Spleen (tissue), 11 donors: Measurements from ENCODE around the gene DENND6B. TPM values are rescaled to one million over a fixed set of nuclear protein-coding genes. Genes with fewer than 3 reads are reported as not detected.

Source experiments
- DNase-seq: peaks from one replicate; pipeline ENCODE4 v3.0.0-alpha.2; 2020
- H3K27ac ChIP-seq, 8 donors: fragments of 200-600 bp; sonication (generic) in 7 of 8; 1 replicate in 4 of 8; 2 replicates in 4 of 8; pipeline versions ENCODE4 v1.5.0 to v1.8.0; 2016 to 2021; ENCODE audit warnings: inconsistent platforms in 4 of 8, mild to moderate bottlenecking in 4 of 8, moderate library complexity in 1 of 8
- H3K27me3 ChIP-seq, 7 donors: fragments of 200-600 bp; sonication (generic) in 6 of 7; replicated peaks in 1 of 7; 1 replicate in 4 of 7; 2 replicates in 3 of 7; pipeline versions ENCODE4 v1.5.0 to v1.8.0; 2016 to 2021; ENCODE audit warnings: inconsistent platforms in 3 of 7, mild to moderate bottlenecking in 1 of 7
- H3K36me3 ChIP-seq, 6 donors: fragments of 200-600 bp; sonication (generic) in 5 of 6; 1 replicate in 4 of 6; 2 replicates in 2 of 6; pipeline versions ENCODE4 v1.5.0 to v1.8.0; 2016 to 2021; ENCODE audit warnings: inconsistent platforms in 2 of 6
- H3K4me1 ChIP-seq, 6 donors: fragments of 200-600 bp; sonication (generic) in 5 of 6; 1 replicate in 3 of 6; 2 replicates in 3 of 6; pipeline versions ENCODE4 v1.5.0 to v1.8.0; 2016 to 2021; ENCODE audit warnings: inconsistent platforms in 3 of 6
- H3K4me3 ChIP-seq, 8 donors: fragments of 200-600 bp; sonication (generic) in 7 of 8; 1 replicate in 4 of 8; 2 replicates in 4 of 8; pipeline versions ENCODE4 v1.5.0 to v1.8.0; 2016 to 2021; ENCODE audit warnings: inconsistent platforms in 4 of 8, mild to moderate bottlenecking in 4 of 8, moderate library complexity in 2 of 8
- H3K9me3 ChIP-seq, 8 donors: fragments of 200-600 bp; sonication (generic) in 7 of 8; 1 replicate in 4 of 8; 2 replicates in 4 of 8; pipeline versions ENCODE4 v1.5.0 to v1.8.0; 2016 to 2021; ENCODE audit warnings: inconsistent platforms in 4 of 8
- CTCF ChIP-seq, 11 experiments: fragments of 200-600 bp in 7 of 11; fragments of 450-650 bp in 4 of 11; sonication (generic) in 4 of 11; IDR thresholded peaks in 8 of 11; conservative IDR thresholded peaks in 3 of 11; 1 replicate in 7 of 11; 2 replicates in 4 of 11; pipeline versions ENCODE4 v1.4.0 to v1.8.0; 2016 to 2021; ENCODE audit warnings: antibody characterized with exemption in 11 of 11, inconsistent platforms in 4 of 11, mild to moderate bottlenecking in 1 of 11
- POLR2A ChIP-seq, 3 donors: fragments of 450-650 bp; IDR thresholded peaks; one replicate each; pipeline ENCODE4 v1.5.1; 2017; ENCODE audit warnings: antibody characterized with exemption in 3 of 3, mild to moderate bottlenecking in 1 of 3
- POLR2AphosphoS5 ChIP-seq, 3 donors: sonication (generic); formaldehyde crosslinking; IDR thresholded peaks; one replicate each; pipeline ENCODE4 v1.5.1; 2017; ENCODE audit warnings: antibody characterized with exemption in 3 of 3
- WGBS, 5 donors: extraction: QIAGEN DNeasy Blood & Tissue Kit in 3 of 5; methylation state at CpG; one replicate each; pipeline versions ENCODE4 v1.1.5 to v1.1.7; 2013 to 2018; 5-methylcytosine and 5-hydroxymethylcytosine counted together
- intact Hi-C: fragments of 100-400 bp; cut with DNase I; formaldehyde crosslinking; loops from one replicate; pipeline ENCODE4 v1.15.0; 2023; ENCODE audit warnings: low total_unique reads
- polyA plus RNA-seq, 3 donors: library from polyadenylated mRNA; stranded (reverse); fragments of 200-250 nt; gene quantifications; one replicate each; pipeline ENCODE4 v1.2.1, GENCODE V29; 2013
- total RNA-seq, 7 donors: library from RNA; depleted of rRNA in 3 of 7; stranded (reverse); fragments of >200 nt in 3 of 7; fragmentation: NEBNext Ultra II Directional in 4 of 7; extraction: Animal tissue kit (Norgen Biotek cat#: 25700) in 4 of 7; gene quantifications; one replicate each; pipeline versions ENCODE4 v1.1.0 to v1.2.1, GENCODE V29; 2016 to 2021
- donor health status: healthy with polysubstance abuse.
- donor health status: DM: no; HTN: no; CAD: no; lungs with moderate emphysema.
- donor health status: DM: no; HTN: no; CAD: no.
- donor health status: Bipolar disorder and iron deficiency.
- donor health status: healthy.
- donor health status: DM: no; HTN: no; CAD: no.
- donor health status: DM: yes; HTN: yes; CAD: no.

DENND6B gene
- total and polyA plus RNA-seq, 10 donors = 4.5 to 10.4 (median 6.3) TPM

GRCh38 chr22:50269970-50270665 lies 56.7 kb downstream of the DENND6B start, which contains the start of gene MAPK11:
Gene MAPK11 (minus strand): TSS chr22:50270380. CDS start chr22:50270292, 88 bp downstream.
- TF ChIP-seq POLR2AphosphoS5 (IDR thresholded peaks at IDR 0.05) = peak in 2 of 3 donors; percentile 59 to 68
- no peak for TF ChIP-seq CTCF (IDR thresholded peaks at IDR 0.05 in 8 of 11, conservative IDR thresholded peaks at IDR 0.05 in 3 of 11)
- no peak for TF ChIP-seq POLR2A (IDR thresholded peaks at IDR 0.05)
- Histone ChIP-seq H3K27me3 (peaks cover 0 to 69% (median 18%) of the 10 kb centered on the region in 7 donors), H3K36me3 (peaks cover 0 to 16% (median 3%) of the 10 kb centered on the region in 6 donors), H3K9me3 (peaks cover 0 to 8% (median 0%) of the 10 kb centered on the region in 8 donors), H3K27ac (peak within 1 kb of the TSS in 7 of 8 donors; percentile 51 to 78 (median 65)), H3K4me3 (peak within 1 kb of the TSS; percentile 33 to 77 (median 55)), H3K4me1 (peaks cover 18 to 72% (median 54%) of the 10 kb centered on the region in 6 donors)
- WGBS, 5 donors = 0 to 1% (median 1%) methylated on average over 26 to 92 of the region's 92 CpGs
- intact Hi-C loops = loop anchor here (5.0 kb wide), 1 partner anchor 57 kb away; the partner anchor contains the start of gene DENND6B
- peak; percentile 91 for DNase-seq

- Histone ChIP-seq H3K4me1 (peaks cover 18 to 68% (median 52%) of the 10 kb centered on the region in 6 donors), H3K27me3 (peaks cover 0 to 69% (median 18%) of the 10 kb centered on the region in 7 donors), H3K9me3 (peaks cover 0 to 8% (median 0%) of the 10 kb centered on the region in 8 donors), H3K27ac (peak overlapping the region in 7 of 8 donors; percentile 51 to 78 (median 65)), H3K36me3 (peaks cover 0 to 12% (median 0%) of the 10 kb centered on the region in 6 donors), H3K4me3 (peak overlapping the region; percentile 33 to 77 (median 55))
- 0 to 9% (median 6%) methylated on average over 1 to 18 of the region's 18 CpGs for WGBS, 5 donors
- TF ChIP-seq POLR2AphosphoS5 (IDR thresholded peaks at IDR 0.05) (no peak), POLR2A (IDR thresholded peaks at IDR 0.05) (no peak), CTCF (IDR thresholded peaks at IDR 0.05 in 8 of 11, conservative IDR thresholded peaks at IDR 0.05 in 3 of 11) (no peak)
- DNase-seq = no peak
- intact Hi-C loops = no loop called here
Observed at GRCh38 chr22:50269573-50269969, 57.2 kb downstream of the DENND6B start.

- Histone ChIP-seq H3K27ac (peak overlapping the region in 2 of 8 donors; percentile 65), H3K27me3 (peaks cover 0 to 75% (median 18%) of the 10 kb centered on the region in 7 donors), H3K9me3 (peaks cover 0 to 8% (median 0%) of the 10 kb centered on the region in 8 donors), H3K36me3 (peaks cover 0 to 5% (median 0%) of the 10 kb centered on the region in 6 donors), H3K4me1 (peaks cover 18 to 61% (median 49%) of the 10 kb centered on the region in 6 donors), H3K4me3 (peak overlapping the region in 1 of 8 donors; percentile 77)
- DNase-seq = no peak
- intact Hi-C loops = no loop called here
- TF ChIP-seq POLR2AphosphoS5 (IDR thresholded peaks at IDR 0.05) = no peak
- TF ChIP-seq CTCF (IDR thresholded peaks at IDR 0.05 in 8 of 11, conservative IDR thresholded peaks at IDR 0.05 in 3 of 11) = no peak
- TF ChIP-seq POLR2A (IDR thresholded peaks at IDR 0.05) = no peak
- WGBS, 5 donors = 65 to 83% (median 75%) methylated on average over 6 to 9 of the region's 9 CpGs
Observed at GRCh38 chr22:50268655-50269113, 58.1 kb downstream of the DENND6B start.
